Lung microvascular endothelial cell (primary cell): ENCODE measurements around the gene AGPAT2. TPM values are rescaled to one million over a fixed set of nuclear protein-coding genes. Genes with fewer than 3 reads are reported as not detected.

Source experiments
- DNase-seq, 2 donors: peaks; one replicate each; pipeline versions ENCODE4 v3.0.0 to v3.0.0-alpha.2; 2010; ENCODE audit warnings: low read depth in 2 of 2
- total RNA-seq: library from RNA; depleted of rRNA; stranded (reverse); fragments of >200 nt; gene quantifications from 2 replicates; pipeline ENCODE4 v1.2.1, GENCODE V29; 2014

AGPAT2 gene
- total RNA-seq, 1 donor from 2014 or later: 18.8 TPM

DNA sequence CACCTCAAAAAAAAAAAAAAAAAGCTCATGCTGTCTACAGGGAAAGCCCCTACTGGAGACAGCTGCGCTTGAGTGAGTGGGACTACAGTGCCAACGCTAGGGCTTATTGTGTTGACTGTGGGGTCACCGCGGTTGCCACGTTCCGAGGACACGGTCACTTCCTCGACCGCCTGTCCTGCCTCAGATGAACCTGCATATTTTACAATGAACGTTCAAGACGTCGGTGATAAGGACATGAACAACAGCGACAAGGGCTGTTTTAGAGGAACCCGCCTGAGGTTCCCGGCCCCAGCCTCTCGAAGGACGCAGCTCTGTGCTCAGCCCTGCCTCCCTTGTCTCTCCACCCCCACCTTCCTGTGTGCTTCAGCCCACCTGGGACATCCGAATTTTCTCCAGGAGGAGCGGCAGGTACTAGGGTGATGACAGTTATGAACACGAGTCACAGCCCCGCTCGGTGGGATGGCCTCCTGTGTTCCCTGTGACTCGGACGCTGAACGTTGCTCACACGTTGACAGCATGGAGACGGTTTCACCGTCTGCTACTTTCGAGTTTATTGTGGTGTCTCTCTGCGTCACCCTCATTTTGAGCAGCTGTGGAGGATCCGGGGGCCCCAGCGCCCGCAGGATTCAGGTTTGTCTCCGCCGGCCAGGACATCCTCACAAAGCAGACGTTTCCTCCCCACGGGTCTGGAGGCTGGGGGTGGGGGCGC lies 13.9 kb upstream of the AGPAT2 start:
- peak in 1 of 2 donors; percentile 36 for DNase-seq

DNA sequence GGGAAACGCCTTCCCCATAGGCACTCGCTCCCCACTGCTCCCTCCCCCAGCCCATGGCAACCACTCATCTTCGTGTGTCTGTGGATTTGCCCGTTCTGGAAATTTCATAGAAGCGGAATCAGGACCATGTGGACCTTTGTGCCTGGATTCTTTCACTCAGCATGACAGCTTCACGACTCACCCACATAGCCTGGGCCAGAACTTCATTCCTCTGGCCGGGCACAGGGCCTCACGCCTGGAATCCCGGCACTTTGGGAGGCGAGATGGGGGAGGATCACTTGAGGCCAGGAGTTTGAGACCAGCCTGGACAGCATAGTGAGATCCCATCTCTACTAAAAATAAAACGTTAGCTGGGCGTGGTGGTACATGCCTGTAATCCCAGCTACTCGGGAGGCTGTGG lies 13.0 kb upstream of the AGPAT2 start:
- no peak for DNase-seq

DNA sequence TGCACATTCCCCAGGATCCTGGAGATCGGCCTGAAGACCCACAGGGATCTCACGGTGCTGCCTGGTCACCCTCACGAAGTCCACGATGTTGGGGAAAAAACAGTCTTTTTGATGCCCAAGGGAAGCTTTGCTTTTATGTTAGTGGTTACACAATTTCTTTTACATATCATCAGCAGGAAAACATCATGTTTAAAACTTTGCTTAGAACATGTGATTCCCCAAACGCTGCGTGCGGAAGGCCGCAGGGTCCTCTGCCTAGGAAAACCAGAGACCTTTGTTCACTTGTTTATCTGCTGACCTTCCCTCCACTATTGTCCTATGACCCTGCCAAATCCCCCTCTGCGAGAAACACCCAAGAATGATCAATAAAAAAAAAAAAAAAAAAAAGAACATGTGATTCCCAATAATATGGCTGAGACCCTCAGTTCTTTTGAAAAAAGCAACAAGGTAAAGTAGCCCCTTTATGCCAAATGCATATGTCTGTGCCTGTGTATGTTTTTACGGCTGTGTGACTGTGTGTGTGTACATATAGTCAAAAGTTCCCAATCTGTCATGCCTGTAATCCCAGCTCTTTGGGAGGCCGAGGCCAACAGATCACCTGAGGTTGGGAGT lies 11.5 kb upstream of the AGPAT2 start:
- no peak for DNase-seq

DNA sequence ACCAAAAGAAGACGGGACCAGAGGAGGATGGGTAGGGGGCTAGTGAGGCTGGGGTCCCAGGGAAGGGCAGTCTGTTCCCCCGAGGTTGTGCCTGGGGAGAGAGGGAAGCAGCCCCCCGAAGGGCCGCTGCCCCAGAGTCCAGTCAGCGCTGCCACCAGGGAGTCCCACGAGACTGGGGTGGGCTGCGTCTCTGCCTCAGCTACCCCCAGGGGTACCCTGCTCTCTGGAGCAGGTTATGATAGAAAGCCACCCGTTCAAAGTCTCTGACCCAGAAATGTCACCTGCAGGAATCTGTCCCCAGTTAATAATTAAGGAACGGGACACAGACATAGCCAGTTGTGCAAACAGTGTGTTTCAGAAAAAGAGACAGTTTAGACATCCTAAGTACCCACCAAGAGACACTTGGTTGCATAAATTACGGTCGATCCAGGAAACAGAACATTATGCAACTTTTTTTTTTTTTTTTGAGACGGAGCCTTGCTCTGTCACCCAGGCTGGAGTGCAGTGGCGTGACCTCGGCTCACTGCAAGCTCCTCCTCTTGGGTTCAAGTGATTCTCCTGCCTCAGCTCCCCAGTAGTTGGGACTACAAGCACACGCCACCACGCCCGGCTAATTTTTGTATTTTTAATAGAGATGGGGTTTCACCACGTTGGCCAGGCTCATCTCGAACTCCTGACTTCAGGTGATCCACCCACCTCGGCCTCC lies 10.7 kb upstream of the AGPAT2 start:
- no peak for DNase-seq

DNA sequence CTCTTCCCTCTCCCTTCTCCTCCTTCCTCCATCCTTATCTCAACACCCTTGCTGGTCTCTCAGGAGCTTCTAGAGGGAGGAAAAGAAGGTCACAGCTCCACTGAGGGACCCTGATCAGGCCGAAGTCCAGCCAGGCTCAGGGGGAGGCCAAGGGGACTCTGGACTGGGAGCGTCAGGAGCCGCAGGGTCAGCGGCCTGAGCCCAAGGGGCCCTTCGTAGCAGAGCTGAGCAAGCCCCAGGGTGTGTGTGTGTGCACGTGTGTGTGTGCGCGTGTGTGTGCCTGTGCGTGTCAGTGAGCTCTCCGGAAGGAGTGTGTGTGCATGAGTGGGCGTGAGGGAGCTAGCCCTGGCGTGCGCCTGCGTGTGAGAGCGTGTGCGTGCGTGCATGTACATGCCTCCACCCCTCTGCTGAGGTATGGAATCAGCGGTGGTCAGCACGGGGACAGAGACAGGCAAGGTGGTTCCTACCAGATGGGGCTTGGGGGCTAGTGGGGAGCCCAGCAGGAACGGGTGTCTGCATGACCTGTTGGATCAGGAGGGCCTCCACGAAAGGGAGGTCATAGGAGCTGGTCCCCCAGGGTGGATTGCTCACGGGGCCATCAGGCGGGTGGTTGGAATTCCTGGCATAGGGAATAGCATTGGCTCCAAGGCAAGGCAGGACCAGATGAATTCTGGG lies 10.0 kb upstream of the AGPAT2 start:
- DNase-seq: no peak

DNA sequence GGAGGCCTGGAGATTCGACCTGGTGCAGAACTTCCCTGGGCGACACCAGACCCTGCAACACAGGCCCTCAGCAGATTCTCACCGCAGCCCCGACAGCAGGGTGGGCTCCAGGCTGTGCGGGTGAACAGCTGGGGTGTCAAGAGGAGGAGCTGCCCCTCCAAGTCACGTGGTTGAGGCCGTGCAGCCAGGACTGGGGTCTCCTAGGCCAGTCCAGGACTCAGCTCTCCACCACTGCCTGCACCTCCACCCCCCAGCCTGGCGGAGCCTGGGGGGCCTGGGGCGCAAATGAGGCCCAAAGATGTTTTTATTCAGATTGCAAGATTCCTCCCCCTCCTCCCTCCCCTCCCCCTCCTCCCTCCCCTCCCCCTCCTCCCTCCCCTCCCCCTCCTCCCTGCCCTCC lies 9.2 kb upstream of the AGPAT2 start:
- no peak for DNase-seq

DNA sequence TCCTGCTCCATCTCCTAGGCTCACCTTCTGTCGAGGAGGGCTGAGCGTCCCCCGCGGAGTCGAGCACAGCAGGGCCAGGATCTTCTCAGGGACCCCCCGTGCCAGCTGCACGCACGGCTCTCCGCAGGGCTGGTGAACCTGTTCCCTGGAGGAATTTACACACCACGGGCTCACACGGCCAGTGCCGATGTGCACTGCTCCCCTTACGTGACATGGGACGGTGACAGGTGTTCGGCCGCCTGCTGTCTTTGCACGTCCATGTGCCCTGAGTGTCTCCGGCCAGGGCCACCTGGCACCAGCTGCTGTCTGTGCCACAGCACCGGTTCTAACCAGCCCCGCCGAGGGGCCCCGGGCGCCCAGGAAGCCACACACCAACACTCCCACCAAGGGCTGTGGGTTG lies 8.7 kb upstream of the AGPAT2 start:
- DNase-seq: no peak

DNA sequence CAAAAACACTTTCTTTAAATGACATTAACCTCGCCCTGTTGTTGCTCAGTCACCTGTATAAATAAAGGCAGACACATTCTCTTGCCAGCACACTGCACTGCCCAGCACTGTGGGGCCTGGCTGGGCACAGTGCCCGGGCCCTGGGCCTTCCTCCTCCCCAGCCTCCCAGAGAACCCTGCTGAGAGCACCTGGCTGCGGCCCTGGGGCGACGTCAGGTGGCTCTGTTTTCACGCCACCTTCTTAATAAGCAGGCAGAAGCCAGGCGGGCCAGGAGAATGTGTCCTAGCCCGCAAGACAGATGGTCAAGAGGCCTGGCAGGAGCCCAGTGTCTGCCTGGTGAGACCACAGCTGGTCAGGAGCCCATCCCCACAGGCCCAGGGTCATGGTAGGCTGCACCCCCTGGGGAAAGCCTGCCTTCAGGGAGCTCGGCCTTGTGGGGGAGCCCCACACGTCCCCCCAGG lies 8.2 kb upstream of the AGPAT2 start:
- peak in 1 of 2 donors; percentile 41 for DNase-seq

DNA sequence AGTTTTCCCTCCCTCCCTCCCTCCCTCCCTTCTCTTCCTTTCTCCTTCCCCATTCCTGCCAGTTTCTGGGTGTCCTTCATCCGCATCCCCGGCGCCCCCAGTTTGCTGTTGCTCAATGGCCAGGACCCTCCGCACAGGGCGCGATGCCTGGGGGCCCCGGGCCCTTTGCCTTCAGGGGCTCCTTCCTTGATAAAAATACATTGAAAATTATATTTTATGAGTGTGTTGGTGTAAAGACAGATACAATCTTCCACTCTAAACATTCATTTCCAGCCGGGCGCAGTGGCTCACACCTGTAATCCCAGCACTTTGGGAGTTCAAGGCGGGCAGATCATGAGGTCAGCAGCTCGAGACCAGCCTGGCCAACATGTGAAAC lies 7.6 kb upstream of the AGPAT2 start:
- DNase-seq: no peak

DNA sequence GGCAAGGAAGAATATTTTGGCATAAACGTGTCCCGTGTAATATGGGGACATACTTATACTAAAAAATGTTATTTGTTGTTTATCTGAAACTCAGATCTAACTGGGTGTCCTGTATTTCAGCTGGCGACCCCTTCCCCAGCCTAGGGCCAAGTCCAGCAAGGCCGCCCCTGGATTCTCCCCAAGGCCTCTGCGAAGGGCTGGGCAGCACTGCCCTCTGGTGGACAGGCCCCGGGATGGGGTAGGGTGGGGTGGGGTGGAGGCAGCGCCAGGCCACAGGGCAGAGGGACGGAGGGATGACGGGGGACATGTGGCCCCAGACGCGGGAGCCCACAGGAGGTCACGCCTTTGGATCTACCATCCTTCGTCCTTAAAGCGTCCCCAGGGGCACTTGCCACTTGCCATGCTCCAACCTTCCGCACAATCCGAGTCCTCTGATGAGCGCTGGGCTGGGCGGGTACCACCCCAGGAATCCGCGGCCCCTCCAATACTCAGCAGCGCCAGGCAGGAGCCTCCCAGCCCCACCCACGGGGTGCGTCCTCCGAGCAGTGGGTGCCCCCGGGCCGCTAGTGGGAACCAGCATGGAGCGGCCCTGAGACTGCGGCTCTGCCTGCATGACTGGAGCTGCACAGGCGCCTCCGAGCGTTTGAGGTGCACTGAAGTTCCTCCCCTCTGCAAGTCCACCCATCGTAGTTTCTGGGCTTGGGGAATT lies 7.1 kb upstream of the AGPAT2 start:
- DNase-seq: peak; percentile 62 to 77

DNA sequence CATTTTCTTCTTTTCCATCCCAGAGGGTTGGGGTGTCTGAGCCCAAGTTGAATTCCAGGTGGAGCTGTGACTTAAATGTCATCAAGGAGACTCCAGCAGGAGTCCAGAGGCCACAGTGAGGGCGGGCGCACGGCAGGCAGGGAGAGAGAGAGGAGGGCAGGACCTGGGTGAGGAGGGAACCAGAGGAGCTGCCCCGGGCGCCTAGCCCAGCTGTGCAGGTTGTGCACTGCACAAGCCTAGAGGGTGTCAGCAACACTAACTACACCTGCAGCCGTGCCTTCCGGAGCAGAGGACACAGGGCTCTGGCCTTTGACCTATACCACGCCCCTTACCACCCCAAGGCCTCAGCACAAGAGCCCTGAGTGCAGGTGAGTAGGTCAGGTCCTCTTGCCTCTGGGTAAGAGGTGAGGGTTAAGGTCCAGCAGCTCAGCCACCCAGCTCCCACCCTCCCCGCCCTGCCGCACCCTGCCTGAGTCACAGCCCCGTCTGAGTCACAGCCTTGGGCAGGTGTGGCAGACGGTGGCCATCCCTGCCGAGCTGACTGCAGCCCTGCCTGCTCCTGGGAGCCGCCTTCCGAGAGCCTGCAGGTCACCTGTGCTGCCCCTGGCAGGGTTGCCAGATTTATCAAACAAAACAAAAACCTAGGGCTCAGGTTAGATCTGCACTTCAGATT lies 6.4 kb upstream of the AGPAT2 start:
- DNase-seq: peak in 1 of 2 donors; percentile 46

DNA sequence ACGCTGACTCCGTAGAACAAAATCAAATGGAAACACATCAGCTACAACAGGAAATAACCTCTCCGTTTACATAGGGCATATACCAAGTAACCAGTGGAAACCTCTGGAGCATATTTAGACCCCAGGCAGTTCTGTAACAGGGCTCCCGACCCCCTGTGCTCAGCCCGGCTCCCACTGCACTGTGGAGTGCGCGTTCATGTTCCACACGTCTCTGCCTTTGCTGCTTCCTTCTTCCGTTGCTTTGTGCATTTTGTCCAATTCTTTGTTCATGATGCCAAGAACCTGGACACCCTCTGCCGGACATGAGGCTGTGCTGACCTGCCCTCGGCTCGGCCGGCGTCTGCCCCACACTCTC lies 5.9 kb upstream of the AGPAT2 start:
- peak in 1 of 2 donors; percentile 47 for DNase-seq

DNA sequence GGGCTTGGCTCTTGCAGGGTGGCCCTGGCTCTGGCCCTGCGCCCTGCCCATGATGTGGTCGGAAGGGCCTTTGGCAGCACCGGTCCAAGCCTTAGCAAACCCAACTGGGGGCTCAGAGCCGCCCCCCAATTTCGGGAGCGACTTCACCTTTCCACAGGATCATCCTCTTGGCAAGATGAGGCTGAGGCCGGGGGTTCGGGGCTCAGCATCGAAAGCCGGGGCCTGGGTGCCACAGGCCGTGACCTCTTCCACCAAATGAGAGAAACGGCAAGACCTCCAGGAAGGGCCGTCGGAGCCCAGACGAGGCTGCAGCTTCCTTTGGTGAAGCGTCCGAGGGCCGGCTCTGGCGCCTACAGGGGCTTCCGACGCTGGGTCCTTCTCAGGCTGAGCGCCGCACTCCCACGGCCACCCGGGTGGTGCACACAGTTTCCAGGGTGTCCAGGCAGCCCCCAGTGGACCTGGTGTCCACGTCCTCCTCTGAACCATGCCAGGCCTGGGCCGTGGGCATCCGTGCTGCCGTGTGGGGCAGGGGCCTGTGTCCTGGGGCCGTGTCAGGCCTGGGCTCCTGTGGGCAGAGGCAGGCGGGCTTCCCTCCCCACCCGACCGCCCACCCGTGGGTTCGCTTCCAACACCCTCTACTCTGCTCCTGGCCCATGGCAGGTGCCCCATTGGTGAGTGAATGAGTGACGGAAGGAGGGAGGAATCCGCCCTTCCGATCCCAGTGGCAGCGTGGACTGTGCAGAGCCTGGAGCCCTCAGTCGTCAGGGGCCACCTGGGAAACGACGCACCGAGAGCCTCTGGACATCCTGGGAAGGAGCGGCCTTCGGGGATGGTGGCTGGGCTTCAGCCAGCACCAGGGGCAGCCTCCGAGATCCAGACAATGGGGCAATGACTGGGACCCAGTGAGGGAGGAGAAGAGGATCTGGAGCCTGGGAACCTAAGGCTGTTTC lies 5.2 kb upstream of the AGPAT2 start:
- DNase-seq: peak in 1 of 2 donors; percentile 24

DNA sequence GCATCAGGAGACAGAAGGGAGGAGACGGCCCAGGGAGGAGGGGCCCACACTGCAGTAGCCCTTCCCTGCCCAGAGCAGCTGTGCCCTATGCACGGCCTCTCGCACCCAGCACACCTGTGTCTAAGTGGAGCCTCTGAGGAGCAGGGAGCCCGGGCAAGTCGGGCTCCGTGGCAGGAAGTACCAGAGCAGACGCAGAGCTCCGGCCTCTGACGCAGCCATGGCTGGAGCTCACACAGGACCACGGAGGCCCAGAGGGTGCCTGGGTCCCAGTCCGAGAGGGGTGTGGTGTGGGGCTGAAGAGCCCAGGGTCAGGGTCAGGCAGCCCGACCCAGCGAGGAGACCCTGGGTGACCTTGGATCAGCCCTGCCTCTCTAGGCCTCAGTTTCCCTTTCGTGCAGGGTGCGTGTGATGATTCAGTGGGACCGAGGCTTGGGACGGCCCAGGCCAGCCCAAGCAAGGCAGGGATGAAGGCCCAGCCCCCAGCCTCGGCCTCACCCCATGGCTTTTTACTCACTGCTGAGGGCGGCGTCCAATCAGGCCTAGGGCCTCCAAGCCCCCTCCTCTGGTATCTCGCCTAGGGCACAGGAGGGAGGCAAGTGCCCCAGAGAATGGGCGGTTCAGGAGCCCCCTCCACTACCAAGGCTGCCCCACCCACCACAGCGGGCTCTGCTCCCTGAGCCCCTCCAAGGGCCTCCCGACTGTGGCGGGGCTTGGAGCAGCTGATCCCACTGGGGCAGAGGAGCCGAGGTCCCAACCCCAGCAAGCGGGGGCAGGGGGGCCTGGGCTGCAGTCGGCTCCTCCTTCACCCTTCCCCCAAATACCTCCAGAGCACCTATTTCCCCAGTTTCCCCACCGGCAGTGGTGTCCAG lies 4.3 kb upstream of the AGPAT2 start:
- DNase-seq: no peak

DNA sequence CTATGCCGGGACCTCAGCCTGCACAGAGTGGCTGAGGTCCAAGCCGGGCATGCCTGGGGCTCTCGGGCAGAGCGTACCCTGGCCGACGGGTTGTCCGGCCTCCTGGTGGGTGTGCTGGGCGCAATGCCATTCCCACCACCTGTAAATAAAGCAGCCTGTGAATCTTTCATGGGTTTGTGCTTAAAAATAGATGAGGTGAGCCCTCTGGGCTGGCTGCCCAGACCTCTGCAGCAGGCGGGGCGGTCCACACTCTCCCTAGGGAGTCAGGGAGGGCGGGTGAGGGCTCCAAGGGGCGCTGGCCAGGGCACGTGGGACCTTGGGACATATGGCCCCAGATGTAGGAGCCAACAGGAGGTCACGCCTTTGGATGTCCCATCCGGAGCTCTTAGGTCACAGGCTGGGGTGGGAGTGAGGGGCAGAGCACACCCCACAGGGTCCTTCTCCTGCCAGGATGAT lies 3.6 kb upstream of the AGPAT2 start:
- peak in 1 of 2 donors; percentile 34 for DNase-seq

DNA sequence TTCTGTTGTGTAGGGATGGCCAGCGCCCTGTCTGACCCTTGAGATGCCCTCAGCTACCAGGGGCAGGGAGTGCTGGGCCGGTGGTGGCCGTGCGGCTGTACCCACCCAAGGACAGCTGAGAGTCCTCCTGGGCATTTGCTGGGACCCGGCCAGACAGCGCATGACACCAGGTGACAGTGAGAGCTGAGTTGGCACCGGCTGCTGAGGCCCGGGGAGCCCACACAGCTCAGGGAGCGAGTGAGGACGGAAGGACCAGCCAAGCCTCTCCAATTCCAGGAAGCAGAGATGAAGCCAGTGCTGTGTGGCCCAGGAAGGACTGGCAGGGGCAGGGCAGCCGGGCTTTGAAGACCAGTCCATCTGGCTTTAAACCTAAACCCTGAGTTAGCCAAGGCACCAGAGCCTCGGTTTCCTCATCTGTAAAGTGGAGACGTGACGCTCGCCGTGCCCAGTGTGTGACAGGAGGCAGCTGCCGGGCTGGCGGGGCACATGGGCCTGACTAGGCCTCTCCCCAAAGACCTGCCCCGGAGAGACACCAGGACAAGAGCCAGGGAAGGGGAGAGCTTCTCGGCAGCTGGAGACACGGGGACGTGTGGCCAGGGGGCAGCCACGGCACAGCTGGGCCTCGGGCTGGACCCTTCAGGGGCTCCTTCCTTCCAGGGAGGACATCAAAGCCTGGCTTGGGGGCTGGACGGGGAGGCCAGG lies 3.0 kb upstream of the AGPAT2 start:
- DNase-seq: no peak

DNA sequence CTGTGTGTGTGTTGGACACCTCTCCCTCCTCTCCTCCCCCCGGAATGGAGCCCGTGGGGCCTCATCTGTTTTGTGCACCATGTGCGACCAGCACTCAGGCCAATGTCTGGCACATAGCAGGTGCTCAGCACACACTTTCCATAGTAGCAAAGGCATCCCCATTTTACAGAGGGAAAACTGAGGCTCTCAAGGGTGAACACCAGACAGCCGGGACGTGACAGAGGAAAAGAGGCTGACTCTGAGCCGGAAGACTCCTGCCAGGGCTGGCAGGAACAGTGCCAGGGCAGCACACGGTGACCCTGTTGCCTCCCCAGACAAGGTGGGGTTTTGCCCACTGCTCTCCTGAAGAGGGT lies 1.8 kb upstream of the AGPAT2 start:
- no peak for DNase-seq
